Peyer's patch (tissue), 4 donors: ENCODE results near the gene STX10.

Experiments used
- CTCF ChIP-seq, 6 experiments: fragments of 450-650 bp in 4 of 6; fragments of 200-600 bp in 2 of 6; sonication (generic) in 1 of 6; IDR thresholded peaks; one replicate each; pipeline ENCODE4 v1.5.1; 2017 to 2019; ENCODE audit warnings: antibody characterized with exemption in 6 of 6, mild to moderate bottlenecking in 3 of 6, moderate library complexity in 1 of 6
- POLR2A ChIP-seq, 2 donors: fragments of 450-650 bp; IDR thresholded peaks; one replicate each; pipeline ENCODE4 v1.5.1; 2017; ENCODE audit warnings: antibody characterized with exemption in 2 of 2, mild to moderate bottlenecking in 2 of 2, moderate library complexity in 2 of 2

- peak in 2 of 6 experiments; percentile 4 to 18 for TF ChIP-seq CTCF (IDR thresholded peaks at IDR 0.05)
- TF ChIP-seq POLR2A (IDR thresholded peaks at IDR 0.05) = no peak
Measured at GRCh38 chr19:13153569-13154240, 3.5 kb upstream of the STX10 start.
